Endodermal cell (in vitro differentiated cells): ENCODE data around the gene BCORL1. TPM values are rescaled to one million over a fixed set of nuclear protein-coding genes. Genes with fewer than 3 reads are reported as not detected.

Source experiments
- DNase-seq: peaks from one replicate; pipeline ENCODE4 v3.0.0-alpha.2; 2017
- H3K27ac ChIP-seq: 2 replicates; pipeline ENCODE4 v1.5.1; 2013; ENCODE audit warnings: mild to moderate bottlenecking, low read depth, low read length, moderate library complexity
- H3K27me3 ChIP-seq: 2 replicates; pipeline ENCODE4 v1.6.1; 2013; ENCODE audit warnings: mild to moderate bottlenecking, low read length, moderate library complexity; ENCODE audit not compliant: insufficient read depth, control insufficient read depth, poor library complexity, severe bottlenecking
- H3K36me3 ChIP-seq: 2 replicates; pipeline ENCODE4 v1.7.0; 2013; ENCODE audit warnings: mild to moderate bottlenecking, low read length, moderate library complexity; ENCODE audit not compliant: control insufficient read depth, insufficient read depth
- H3K4me1 ChIP-seq: one replicate; pipeline ENCODE4 v1.7.0; 2013; ENCODE audit warnings: low read length; ENCODE audit not compliant: control insufficient read depth, insufficient read depth
- H3K4me3 ChIP-seq: 2 replicates; pipeline ENCODE4 v1.5.1; 2013; ENCODE audit warnings: mild to moderate bottlenecking, low read length, moderate library complexity
- H3K9ac ChIP-seq: 2 replicates; pipeline ENCODE4 v1.6.1; 2013; ENCODE audit warnings: mild to moderate bottlenecking, low read length, moderate library complexity; ENCODE audit not compliant: poor library complexity, severe bottlenecking; ENCODE audit errors: extremely low read depth
- H3K9me3 ChIP-seq: 2 replicates; pipeline ENCODE4 v1.6.1; 2013; ENCODE audit warnings: mild to moderate bottlenecking, low read length, moderate library complexity; ENCODE audit not compliant: control insufficient read depth
- H3K27ac Mint-ChIP-seq: 2 replicates; pipeline ENCODE4 v1.8.0; 2020; ENCODE audit warnings: mixed read lengths
- H3K27me3 Mint-ChIP-seq: 2 replicates; pipeline ENCODE4 v1.8.0; 2021; ENCODE audit warnings: mild to moderate bottlenecking, mixed read lengths; ENCODE audit not compliant: insufficient read depth
- H3K36me3 Mint-ChIP-seq: 2 replicates; pipeline ENCODE4 v1.8.0; 2020; ENCODE audit warnings: low read depth, mixed read lengths
- H3K4me1 Mint-ChIP-seq: 2 replicates; pipeline ENCODE4 v1.8.0; 2020; ENCODE audit warnings: mixed read lengths
- H3K4me3 Mint-ChIP-seq: 2 replicates; pipeline ENCODE4 v1.8.0; 2020; ENCODE audit warnings: mild to moderate bottlenecking, moderate library complexity, mixed read lengths
- H3K9me3 Mint-ChIP-seq: 2 replicates; pipeline ENCODE4 v1.8.0; 2020; ENCODE audit warnings: mild to moderate bottlenecking, mixed read lengths
- CTCF ChIP-seq: fragments of 200-600 bp; sonication (generic); conservative IDR thresholded peaks from 2 replicates; pipeline ENCODE4 v1.5.0; 2021; ENCODE audit warnings: antibody characterized with exemption, mild to moderate bottlenecking
- WGBS, 2 experiments: methylation state at CpG; one replicate each; pipeline versions ENCODE4 v1.1.5 to v1.1.7; 2013; ENCODE audit warnings: missing lambda C conversion rate in 2 of 2, mixed read lengths in 1 of 2; ENCODE audit not compliant: insufficient coverage in 1 of 2, insufficient read length in 1 of 2; 5-methylcytosine and 5-hydroxymethylcytosine counted together
- total RNA-seq, 2 donors: library from RNA; stranded (reverse); fragmentation: NEBNext Ultra II Directional in 1 of 2; extraction: Animal tissue kit (Norgen Biotek cat#: 25700) in 1 of 2; gene quantifications; 2 replicates in 1 of 2; 3 replicates in 1 of 2; pipeline ENCODE4 v1.2.1, GENCODE V29; 2021

BCORL1 gene
- total RNA-seq, 2 donors from 2014 or later = 24.5 to 29.9 TPM

GRCh38 chrX:129981200-129981553 lies 1.3 kb upstream of the BCORL1 start:
- Mint-ChIP-seq H3K27me3 (peaks cover 58% of the 10 kb centered on the region), H3K36me3 (no peaks in the 10 kb centered on the region), H3K27ac (no peak overlapping the region), H3K4me3 (no peak overlapping the region), H3K4me1 (peaks cover 5% of the 10 kb centered on the region), H3K9me3 (peaks cover 38% of the 10 kb centered on the region)
- no peak for TF ChIP-seq CTCF
- DNase-seq = no peak
- no peak overlapping the region for H3K27ac ChIP-seq
- H3K4me3 ChIP-seq = peak overlapping the region; percentile 75
- H3K9me3 ChIP-seq = no peaks in the 10 kb centered on the region
- peaks cover 19% of the 10 kb centered on the region for H3K27me3 ChIP-seq
- WGBS, 2 experiments = 0% methylated on average over 6 of the region's 17 CpGs; no CpG with 5 or more reads in 1 of the 2 experiments
- H3K4me1 ChIP-seq = no peaks in the 10 kb centered on the region
- H3K9ac ChIP-seq = no peak overlapping the region
- H3K36me3 ChIP-seq = no peaks in the 10 kb centered on the region

GRCh38 chrX:129981752-129982299 lies 609 bp upstream of the BCORL1 start:
- Histone ChIP-seq H3K36me3 (no peaks in the 10 kb centered on the region), H3K9ac (no peak overlapping the region), H3K27me3 (peaks cover 19% of the 10 kb centered on the region), H3K27ac (no peak overlapping the region), H3K4me1 (no peaks in the 10 kb centered on the region), H3K9me3 (no peaks in the 10 kb centered on the region), H3K4me3 (peak overlapping the region; percentile 78)
- Mint-ChIP-seq H3K27me3 (peaks cover 59% of the 10 kb centered on the region), H3K36me3 (peaks cover 1% of the 10 kb centered on the region), H3K27ac (no peak overlapping the region), H3K4me3 (no peak overlapping the region), H3K4me1 (peaks cover 5% of the 10 kb centered on the region), H3K9me3 (peaks cover 44% of the 10 kb centered on the region)
- no peak for DNase-seq
- WGBS, 2 experiments = 1% methylated on average over 15 of the region's 29 CpGs; no CpG with 5 or more reads in 1 of the 2 experiments
- no peak for TF ChIP-seq CTCF

- H3K36me3 ChIP-seq = no peaks in the 10 kb centered on the region
- no peaks in the 10 kb centered on the region for H3K9me3 ChIP-seq
- peak; percentile 63 for DNase-seq
- no peak overlapping the region for H3K27ac Mint-ChIP-seq
- no peaks in the 10 kb centered on the region for H3K4me1 ChIP-seq
- TF ChIP-seq CTCF = no peak
- 0% methylated on average over 36 of the region's 48 CpGs; no CpG with 5 or more reads in 1 of the 2 experiments for WGBS, 2 experiments
- peaks cover 47% of the 10 kb centered on the region for H3K27me3 Mint-ChIP-seq
- H3K27me3 ChIP-seq = peaks cover 7% of the 10 kb centered on the region
- no peak overlapping the region for H3K4me3 Mint-ChIP-seq
- H3K9me3 Mint-ChIP-seq = peaks cover 40% of the 10 kb centered on the region
- H3K4me1 Mint-ChIP-seq = peaks cover 5% of the 10 kb centered on the region
- no peak overlapping the region for H3K4me3 ChIP-seq
- no peak overlapping the region for H3K27ac ChIP-seq
- peaks cover 5% of the 10 kb centered on the region for H3K36me3 Mint-ChIP-seq
- H3K9ac ChIP-seq = no peak overlapping the region
Observed at GRCh38 chrX:129983575-129984110, 1.2 kb downstream of the BCORL1 start.
